Limb (tissue), 2 donors: Measurements from ENCODE around the gene SMIM35.

Experiments used
- DNase-seq, 2 donors: peaks; one replicate each; pipeline ENCODE4 v3.0.0-alpha.2; 2016; ENCODE audit errors: extremely low spot score in 2 of 2

SMIM35 gene

GRCh38 chr11:117960406-117960805, 126.4 kb downstream of the SMIM35 start:
- no peak for DNase-seq

GRCh38 chr11:117959438-117960149, 127.2 kb downstream of the SMIM35 start:
- no peak for DNase-seq

GRCh38 chr11:117958949-117959348, 127.8 kb downstream of the SMIM35 start:
- DNase-seq = no peak
